RPMI8226 (cell line): ENCODE measurements around the gene CFAP54.

Experiments
- DNase-seq: peaks from one replicate; pipeline ENCODE4 v3.0.0-alpha.2; 2015

Gene CFAP54

GRCh38 chr12:96770219-96771102, 281.1 kb downstream of the CFAP54 start:
- DNase-seq: no peak

DNA sequence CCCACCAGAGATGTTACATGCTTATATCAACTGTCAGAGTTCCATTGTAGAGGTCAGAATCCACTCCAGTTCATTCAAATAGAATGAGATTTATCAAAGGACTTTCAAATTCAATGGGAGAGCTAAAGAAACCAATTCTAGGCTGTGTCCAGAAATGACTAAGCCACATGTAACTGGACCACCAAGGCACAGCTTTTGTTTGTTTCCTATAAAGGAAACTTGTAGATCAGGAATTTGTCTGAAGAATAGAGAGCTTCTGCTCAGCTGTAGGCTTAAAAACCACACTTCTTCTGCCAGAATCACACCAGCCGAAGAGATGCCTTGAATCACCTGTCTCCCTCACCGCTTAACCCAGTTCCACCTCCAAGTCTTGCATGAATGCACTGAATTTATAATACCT, 283.7 kb downstream of the CFAP54 start:
- no peak for DNase-seq

DNA sequence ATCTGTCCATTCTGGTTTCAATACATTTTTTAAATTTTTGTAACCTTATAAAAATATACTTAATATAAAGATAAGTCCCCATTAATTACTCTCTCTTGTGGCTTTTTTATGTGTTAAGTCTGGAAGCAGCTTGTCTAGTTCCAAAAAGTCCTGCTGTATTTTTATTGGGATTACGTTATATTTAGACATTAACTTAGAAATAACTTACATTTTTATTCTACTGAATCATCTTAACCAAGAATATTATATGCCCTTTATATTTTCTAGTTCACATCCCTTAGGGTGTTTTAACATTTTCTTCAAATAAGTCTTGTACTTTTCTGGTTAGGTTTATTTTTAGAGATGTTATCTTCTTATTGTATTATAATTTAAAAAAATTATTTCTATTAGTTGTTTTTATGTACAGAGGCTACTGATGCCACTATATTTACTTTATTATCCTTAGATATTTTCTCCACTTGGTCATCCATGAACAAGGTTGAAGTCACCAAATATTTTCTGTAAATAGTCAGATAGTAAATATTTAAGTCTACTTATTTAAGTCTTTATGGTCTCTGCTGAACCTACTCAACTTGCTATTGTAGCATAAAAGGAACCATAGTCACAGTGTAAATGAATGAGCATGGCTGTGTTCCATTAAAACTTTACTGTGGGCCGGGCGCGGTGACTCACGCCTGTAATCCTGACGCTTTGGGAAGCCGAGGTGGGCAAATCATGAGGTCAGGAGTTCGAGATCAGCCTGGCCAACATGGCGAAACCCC, 285.3 kb downstream of the CFAP54 start:
- no peak for DNase-seq

DNA sequence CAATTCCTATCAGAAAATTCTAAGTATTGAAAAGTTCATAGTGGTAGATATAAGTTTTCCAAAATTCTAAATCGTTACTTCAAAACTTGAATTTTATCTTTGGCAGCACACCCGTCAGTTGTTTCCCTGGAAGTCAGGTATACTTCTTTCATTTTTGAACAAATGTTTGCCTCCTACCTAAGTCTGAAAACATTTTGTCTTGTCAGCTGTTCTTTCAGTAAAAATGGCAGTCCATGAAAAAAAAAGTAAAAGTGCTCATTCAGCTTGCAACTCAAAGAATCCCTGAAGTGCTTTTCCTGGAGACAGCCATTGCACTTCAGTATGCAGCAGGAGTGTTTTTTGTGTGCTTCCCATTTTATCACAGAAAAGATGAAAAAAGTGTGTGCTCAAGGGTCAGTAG, 287.5 kb downstream of the CFAP54 start:
- peak; percentile 8 for DNase-seq

GRCh38 chr12:96780330-96780729, 291.0 kb downstream of the CFAP54 start:
- DNase-seq: no peak

GRCh38 chr12:96786791-96787190, 297.4 kb downstream of the CFAP54 start:
- no peak for DNase-seq

DNA sequence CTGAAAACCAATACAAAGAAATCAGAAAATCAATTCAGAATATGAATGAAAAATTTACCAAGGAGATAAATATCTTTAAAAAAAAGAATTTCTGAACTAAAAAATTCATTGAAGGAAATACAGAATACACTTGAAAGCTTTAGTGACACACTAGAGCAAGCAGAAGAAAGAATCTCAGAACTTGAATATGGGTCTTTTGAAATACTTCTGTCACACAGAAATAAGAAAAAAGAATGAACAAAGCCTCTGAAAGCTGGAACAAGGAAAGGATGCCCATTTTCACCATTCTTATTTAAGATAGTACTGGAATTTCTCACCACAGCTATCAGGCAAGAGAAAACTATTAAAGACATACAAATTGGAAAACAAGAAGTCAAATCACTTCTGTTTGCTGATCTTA, 314.6 kb downstream of the CFAP54 start:
- no peak for DNase-seq

DNA sequence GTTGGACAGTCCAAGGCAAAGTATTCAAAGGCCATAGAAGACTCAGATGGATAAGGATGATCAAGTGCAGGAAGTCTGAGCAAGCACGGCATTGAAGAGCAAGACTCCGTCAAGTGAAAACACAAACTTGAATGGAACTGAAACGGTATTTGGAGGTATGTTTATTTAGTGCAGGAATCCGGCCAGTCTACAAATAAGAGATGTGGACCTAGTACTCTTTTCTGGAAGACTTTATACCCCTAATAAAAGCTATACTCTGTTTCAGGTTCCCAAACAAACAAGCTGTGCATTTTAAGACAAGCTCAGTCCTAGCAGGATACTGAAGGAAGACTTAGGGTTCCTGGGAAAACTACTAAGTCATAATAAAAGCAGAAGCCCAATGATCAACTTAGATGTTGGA, 316.9 kb downstream of the CFAP54 start:
- DNase-seq: no peak

DNA sequence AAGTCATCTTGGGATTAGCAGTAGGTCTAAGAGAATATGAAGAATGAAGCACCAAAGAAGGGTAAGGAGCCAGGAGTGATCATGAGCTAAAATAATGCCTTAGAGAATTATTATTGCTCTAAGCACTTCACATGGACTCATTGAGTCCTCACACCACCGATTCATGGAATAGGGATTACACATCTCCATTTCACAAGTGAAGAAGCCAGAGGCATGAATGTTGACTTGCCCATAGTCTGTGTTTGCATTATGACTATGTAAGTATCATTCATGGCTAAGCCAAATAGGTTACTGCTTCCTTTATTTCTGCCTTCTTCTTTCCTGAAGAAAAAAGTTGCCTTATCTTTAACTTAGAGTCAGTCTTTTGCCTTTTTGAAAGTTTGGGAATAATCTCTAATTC, 318.4 kb downstream of the CFAP54 start:
- no peak for DNase-seq

- no peak for DNase-seq
Observed at GRCh38 chr12:96808587-96808986, 319.2 kb downstream of the CFAP54 start.

- no peak for DNase-seq
Observed at GRCh38 chr12:96809522-96809921, 320.1 kb downstream of the CFAP54 start.

DNA sequence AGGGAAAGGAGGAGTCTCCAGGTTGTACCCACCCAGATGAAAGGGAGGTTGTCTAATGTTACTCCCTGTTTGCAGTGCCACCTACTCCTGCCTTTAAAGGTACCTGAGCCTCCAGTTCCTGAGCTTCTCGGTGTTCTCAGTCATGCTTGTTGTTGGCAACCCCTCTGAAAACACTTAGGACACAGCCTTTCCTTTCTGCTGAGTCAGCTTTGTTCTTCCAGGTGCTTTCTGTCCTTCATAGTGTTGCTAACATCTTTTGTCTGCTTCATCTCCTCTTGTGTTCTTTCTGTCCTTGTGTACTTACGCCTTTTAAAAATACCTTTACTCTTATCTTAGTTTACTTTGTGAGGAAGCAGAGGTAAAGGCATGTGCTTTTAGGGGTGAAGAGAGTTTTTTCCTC, 320.7 kb downstream of the CFAP54 start:
- DNase-seq: no peak

GRCh38 chr12:96810477-96810876, 321.1 kb downstream of the CFAP54 start:
- DNase-seq: no peak

- DNase-seq: no peak
Observed at GRCh38 chr12:96811083-96811482, 321.7 kb downstream of the CFAP54 start.

DNA sequence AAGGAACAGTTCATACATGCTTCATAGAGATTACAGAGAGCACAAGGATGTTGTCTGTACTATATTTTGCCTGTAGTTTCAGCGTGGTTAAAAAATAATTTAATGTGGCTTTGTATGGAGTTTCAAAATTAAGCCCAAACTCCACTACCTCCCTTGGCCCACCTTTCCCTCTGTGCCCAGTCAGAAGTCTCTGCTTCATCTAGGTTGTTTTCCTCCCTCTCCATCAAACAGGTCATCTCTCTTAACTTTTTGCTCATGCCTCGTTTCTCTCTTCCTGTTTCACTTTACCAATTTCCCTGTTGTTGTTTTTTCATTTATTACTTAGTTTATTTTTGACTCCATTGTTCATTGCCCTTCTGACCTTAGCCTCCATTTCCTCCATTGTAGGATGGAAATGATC, 322.8 kb downstream of the CFAP54 start:
- no peak for DNase-seq

DNA sequence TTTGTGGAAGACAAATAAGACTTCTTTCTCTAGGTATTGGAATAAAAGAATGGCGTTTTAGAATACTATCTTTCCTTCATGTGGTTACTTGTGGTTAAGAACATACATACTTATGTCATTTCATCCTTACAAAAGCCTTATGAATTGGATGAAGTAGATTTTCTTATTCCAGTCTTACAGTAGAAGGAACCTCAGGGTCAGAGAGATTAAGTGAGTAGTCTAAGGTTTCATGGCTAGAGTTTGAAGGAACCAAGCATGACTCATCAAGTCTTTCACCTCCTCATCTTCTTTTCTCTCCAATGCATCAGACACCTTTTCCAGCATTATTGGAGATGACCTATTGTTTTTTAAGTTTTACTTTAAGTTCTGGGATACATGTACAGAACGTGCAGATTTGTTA, 324.8 kb downstream of the CFAP54 start:
- DNase-seq: no peak

DNA sequence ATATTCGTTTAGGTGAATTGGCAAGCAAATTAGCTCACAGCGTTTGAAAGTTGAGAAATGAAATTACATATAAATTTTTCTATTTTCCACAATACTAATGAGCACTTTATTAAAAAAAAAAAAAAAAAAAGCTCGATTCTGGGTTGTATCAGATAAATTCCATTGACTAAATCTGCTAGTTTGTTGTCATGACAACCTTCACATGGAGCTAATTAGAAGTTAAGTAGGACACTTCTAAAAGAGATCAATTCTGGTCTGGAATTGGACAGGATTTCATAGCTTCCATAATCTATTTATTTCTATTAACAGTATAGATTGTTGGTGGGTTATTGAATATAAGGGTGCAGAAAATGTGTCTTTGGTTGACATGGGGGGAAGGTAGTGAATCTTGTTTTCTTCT, 332.2 kb downstream of the CFAP54 start:
- no peak for DNase-seq

- no peak for DNase-seq
Observed at GRCh38 chr12:96822641-96823040, 333.3 kb downstream of the CFAP54 start.

DNA sequence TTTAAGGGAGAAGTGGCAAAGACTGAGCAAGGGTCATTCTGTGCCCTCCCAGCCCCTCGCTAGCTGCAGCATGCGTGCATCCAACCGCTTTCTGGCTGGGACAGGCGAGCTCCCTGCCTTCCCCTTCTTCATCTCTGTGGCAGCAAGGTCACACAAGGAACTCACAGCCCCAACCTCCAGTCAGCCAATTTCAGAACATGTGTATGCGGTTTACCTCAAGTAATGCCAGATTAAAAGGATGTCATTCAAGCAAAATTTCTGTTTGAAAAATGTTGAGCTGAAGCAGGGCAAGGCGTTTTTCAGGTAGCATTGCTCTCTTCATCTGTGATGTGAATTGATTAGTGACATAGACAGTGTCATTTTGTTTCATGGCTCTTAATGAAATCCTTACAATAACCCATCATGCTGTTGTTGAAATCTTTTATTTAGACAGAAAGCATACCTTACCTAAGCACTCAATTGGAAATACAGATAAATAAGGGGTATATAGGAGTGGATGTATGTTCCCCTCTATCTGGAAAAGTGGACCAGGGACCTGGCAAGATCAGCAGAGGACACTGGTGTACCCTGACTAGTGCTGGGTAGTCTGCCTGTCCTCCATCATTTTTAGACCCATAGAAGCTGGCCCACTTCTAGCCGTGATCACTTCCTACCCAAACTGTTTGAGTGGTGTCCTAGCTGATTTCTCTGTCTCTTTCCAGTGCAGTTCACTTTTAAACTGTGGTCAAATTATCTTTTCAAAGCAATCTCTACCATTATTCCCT, 334.9 kb downstream of the CFAP54 start:
- no peak for DNase-seq

GRCh38 chr12:96824838-96825236, 335.5 kb downstream of the CFAP54 start:
- DNase-seq: no peak

DNA sequence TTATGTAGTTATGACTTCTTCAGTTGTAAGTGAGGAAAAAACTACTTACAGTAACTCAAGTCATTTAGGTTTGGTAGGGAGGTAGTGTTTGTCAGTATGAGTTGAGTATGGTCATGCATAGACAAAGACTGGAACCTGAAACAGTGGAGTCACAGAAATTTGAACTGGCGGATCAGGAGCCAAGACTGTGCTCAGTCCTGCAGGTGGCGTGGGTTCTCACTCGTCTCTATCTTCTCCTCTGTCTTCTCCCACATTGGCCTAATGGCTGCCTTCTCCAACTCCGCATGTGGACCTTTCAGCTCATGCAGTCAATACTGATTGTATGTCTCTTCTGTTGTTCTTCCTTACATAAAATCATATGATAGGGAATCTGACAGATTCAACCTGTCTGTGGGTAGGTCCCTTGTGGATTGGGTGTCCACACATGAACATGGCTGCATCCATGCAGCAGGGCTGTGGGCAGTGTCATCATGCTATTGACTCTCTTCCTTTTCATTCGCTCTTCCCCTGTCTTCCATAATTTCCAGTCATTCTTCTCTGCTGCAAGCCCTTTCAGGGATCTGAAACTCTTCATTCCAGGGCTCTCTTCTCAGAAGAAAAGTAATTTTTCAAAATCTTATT, 338.9 kb downstream of the CFAP54 start:
- DNase-seq: no peak

- DNase-seq: no peak
Observed at GRCh38 chr12:96829354-96829753, 340.0 kb downstream of the CFAP54 start.

GRCh38 chr12:96831346-96831745, 342.0 kb downstream of the CFAP54 start:
- DNase-seq: no peak
